ENCODE data around the gene ALPP. TPM values are rescaled to one million over a fixed set of nuclear protein-coding genes. Genes with fewer than 3 reads are reported as not detected.
"Not testable (repeated sequence)": the region's sequence is repeated elsewhere in the genome, so short reads cannot be mapped to it uniquely, and the experiment has no call there.

ALPP gene
- total RNA-seq, 2 donors from 2014 or later: not detected

GRCh38 chr2:232365621-232366321 is 12.8 kb upstream of the ALPP start:
- 85 to 94% methylated on average over 7 to 20 of the region's 20 CpGs for WGBS, 2 experiments (ENCODE audit: insufficient coverage in 1 of 2, insufficient read length in 1 of 2)
- H3K9me3 Mint-ChIP-seq: peaks cover 8% of the 10 kb centered on the region
- H3K4me3 ChIP-seq (ENCODE audit: low read length): no peak overlapping the region
- H3K36me3 ChIP-seq (ENCODE audit: control insufficient read depth, insufficient read depth, low read length): no peaks in the 10 kb centered on the region
- H3K4me3 Mint-ChIP-seq: no peak overlapping the region
- no peaks in the 10 kb centered on the region for H3K27me3 ChIP-seq (ENCODE audit: control insufficient read depth, insufficient read depth, low read length, poor library complexity, severe bottlenecking)
- H3K36me3 Mint-ChIP-seq (ENCODE audit: low read depth): no peaks in the 10 kb centered on the region
- no peak overlapping the region for H3K27ac ChIP-seq (ENCODE audit: low read depth, low read length)
- no peak overlapping the region for H3K27ac Mint-ChIP-seq
- H3K4me1 Mint-ChIP-seq: peaks cover 10% of the 10 kb centered on the region
- no peaks in the 10 kb centered on the region for H3K4me1 ChIP-seq (ENCODE audit: control insufficient read depth, insufficient read depth, low read length)
- peak; percentile 73 for TF ChIP-seq CTCF (conservative IDR thresholded peaks at IDR 0.05)
- DNase-seq: peak; percentile 90
- H3K9me3 ChIP-seq (ENCODE audit: control insufficient read depth, low read length): no peaks in the 10 kb centered on the region
- no peaks in the 10 kb centered on the region for H3K27me3 Mint-ChIP-seq (ENCODE audit: insufficient read depth)
- no peak overlapping the region for H3K9ac ChIP-seq (ENCODE audit: extremely low read depth, low read length, poor library complexity, severe bottlenecking)

GRCh38 chr2:232366461-232366860 is 12.1 kb upstream of the ALPP start:
- WGBS, 2 experiments (ENCODE audit: insufficient coverage in 1 of 2, insufficient read length in 1 of 2): 91% methylated on average over 23 of the region's 23 CpGs; no CpG with 5 or more reads in 1 of the 2 experiments
- H3K4me3 Mint-ChIP-seq; DNase-seq; H3K27me3 Mint-ChIP-seq (ENCODE audit: insufficient read depth); H3K36me3 ChIP-seq (ENCODE audit: control insufficient read depth, insufficient read depth, low read length); H3K4me1 ChIP-seq (ENCODE audit: control insufficient read depth, insufficient read depth, low read length); H3K27ac ChIP-seq (ENCODE audit: low read depth, low read length); H3K27ac Mint-ChIP-seq; H3K9me3 ChIP-seq (ENCODE audit: control insufficient read depth, low read length); H3K9me3 Mint-ChIP-seq; H3K4me3 ChIP-seq (ENCODE audit: low read length); H3K4me1 Mint-ChIP-seq; H3K36me3 Mint-ChIP-seq (ENCODE audit: low read depth); H3K9ac ChIP-seq (ENCODE audit: extremely low read depth, low read length, poor library complexity, severe bottlenecking); H3K27me3 ChIP-seq (ENCODE audit: control insufficient read depth, insufficient read depth, low read length, poor library complexity, severe bottlenecking): not testable (repeated sequence)

GRCh38 chr2:232367016-232367415 is 11.5 kb upstream of the ALPP start:
- 75 to 89% methylated on average over 3 to 7 of the region's 7 CpGs for WGBS, 2 experiments (ENCODE audit: insufficient coverage in 1 of 2, insufficient read length in 1 of 2)
- H3K9ac ChIP-seq (ENCODE audit: extremely low read depth, low read length, poor library complexity, severe bottlenecking): peak overlapping the region; percentile 13
- no peaks in the 10 kb centered on the region for H3K4me1 ChIP-seq (ENCODE audit: control insufficient read depth, insufficient read depth, low read length)
- no peak overlapping the region for H3K27ac ChIP-seq (ENCODE audit: low read depth, low read length)
- no peak for TF ChIP-seq CTCF (conservative IDR thresholded peaks at IDR 0.05)
- no peak overlapping the region for H3K4me3 ChIP-seq (ENCODE audit: low read length)
- H3K4me1 Mint-ChIP-seq: peaks cover 10% of the 10 kb centered on the region
- no peaks in the 10 kb centered on the region for H3K9me3 ChIP-seq (ENCODE audit: control insufficient read depth, low read length)
- no peak for DNase-seq
- peak overlapping the region; percentile 75 for H3K27ac Mint-ChIP-seq
- no peaks in the 10 kb centered on the region for H3K27me3 Mint-ChIP-seq (ENCODE audit: insufficient read depth)
- no peaks in the 10 kb centered on the region for H3K36me3 ChIP-seq (ENCODE audit: control insufficient read depth, insufficient read depth, low read length)
- H3K4me3 Mint-ChIP-seq: no peak overlapping the region
- no peaks in the 10 kb centered on the region for H3K27me3 ChIP-seq (ENCODE audit: control insufficient read depth, insufficient read depth, low read length, poor library complexity, severe bottlenecking)
- H3K9me3 Mint-ChIP-seq: peaks cover 3% of the 10 kb centered on the region
- no peaks in the 10 kb centered on the region for H3K36me3 Mint-ChIP-seq (ENCODE audit: low read depth)

All from endodermal cell (in vitro differentiated cells).